Hematopoietic multipotent progenitor cell (in vitro differentiated cells): ENCODE data around the gene DOK6. TPM values are rescaled to one million over a fixed set of nuclear protein-coding genes. Genes with fewer than 3 reads are reported as not detected.
"Not testable (repeated sequence)": the region's sequence is repeated elsewhere in the genome, so short reads cannot be mapped to it uniquely, and the experiment has no call there.

Source experiments
- DNase-seq, 3 donors: peaks; one replicate each; pipeline ENCODE4 v3.0.0-alpha.2; 2011 to 2015; ENCODE audit warnings: low read depth in 2 of 3, low spot score in 2 of 3
- total RNA-seq: library from RNA; depleted of rRNA; stranded (reverse); fragments of >200 nt; gene quantifications from one replicate; pipeline ENCODE4 v1.2.3, GENCODE V29; 2012

DOK6 gene
- total RNA-seq, 1 donor, result 1.3 TPM

DNA sequence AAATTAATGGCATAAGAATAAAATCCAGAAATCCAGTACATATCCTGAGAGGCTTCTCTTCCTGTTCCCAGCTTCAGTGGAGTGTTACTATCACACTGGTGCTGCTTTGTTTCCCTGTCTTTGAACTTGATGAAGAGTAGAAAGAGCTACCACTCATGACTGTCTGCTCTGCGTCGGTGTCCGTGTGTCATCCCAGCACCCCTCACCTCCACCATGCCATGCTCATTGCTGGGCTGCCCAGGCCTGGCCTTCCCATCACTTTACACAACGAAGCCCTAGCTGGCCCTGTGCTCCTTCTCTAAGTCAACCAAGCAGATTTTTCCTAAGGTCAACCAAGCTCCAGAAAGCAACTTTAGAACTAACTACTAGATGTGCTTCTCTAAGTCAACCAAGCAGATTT lies 215.4 kb downstream of the DOK6 start:
- no peak for DNase-seq

DNA sequence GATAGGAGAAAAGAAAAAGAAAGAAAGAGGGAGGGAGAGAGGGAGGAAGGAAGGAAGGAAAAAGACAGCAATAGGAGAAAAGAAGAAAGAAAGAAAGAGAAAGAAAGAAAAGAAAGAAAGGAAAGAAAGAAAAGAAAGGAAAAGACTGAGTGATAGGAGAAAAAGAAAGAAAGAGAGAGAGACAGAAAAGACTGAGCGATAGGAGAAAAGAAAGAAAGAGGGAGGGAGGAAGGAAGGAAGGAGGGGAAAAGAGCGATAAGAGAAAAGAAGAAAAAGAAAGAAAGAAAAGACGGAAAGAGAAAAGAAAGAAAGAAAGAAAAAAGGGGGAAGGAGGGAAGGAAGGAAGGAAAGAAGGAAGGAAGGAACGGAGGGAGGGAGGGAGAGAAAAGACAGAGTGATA lies 216.7 kb downstream of the DOK6 start:
- no peak for DNase-seq

- no peak for DNase-seq
These were observed 217.2 kb downstream of the DOK6 start for GRCh38 chr18:69617888-69618287.

DNA sequence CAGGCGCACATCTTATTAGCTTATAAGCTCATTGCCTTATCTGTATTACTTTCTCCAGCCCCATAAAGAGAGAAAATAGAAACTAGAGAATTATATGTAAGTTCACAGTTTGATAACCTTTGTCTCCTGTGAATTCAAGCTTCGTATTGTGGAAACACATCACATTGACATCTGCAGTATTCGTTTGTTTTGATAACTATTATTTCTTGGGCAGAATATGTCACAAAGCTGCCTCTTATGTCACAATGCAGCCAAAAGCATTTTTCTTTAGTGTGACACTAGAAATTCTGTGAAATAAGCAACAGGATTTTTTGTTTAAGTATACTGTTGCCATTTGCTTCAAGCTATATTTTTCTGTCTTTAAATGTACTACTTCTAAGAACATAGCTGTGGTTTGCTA lies 221.5 kb downstream of the DOK6 start:
- no peak for DNase-seq

DNA sequence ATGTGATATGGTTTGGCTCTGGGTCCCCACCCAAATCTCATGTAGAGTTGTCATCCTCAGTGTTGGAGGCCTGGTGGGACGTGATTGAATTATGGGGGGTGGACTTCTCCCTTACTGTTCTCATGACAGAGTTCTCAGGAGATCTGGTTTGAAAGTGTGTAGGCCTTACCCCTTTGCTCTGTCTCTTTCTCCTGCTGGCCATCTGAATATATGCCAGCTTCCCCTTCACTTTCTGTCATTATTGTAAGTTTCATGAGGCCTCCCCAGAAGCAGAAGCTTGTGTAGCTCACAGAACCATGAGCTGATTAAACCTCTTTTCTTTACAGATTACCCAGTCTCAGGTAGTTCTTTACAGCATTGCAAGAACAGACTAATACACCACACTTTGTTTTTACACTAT lies 222.3 kb downstream of the DOK6 start:
- no peak for DNase-seq

GRCh38 chr18:69626171-69626570 lies 225.5 kb downstream of the DOK6 start:
- no peak for DNase-seq

DNA sequence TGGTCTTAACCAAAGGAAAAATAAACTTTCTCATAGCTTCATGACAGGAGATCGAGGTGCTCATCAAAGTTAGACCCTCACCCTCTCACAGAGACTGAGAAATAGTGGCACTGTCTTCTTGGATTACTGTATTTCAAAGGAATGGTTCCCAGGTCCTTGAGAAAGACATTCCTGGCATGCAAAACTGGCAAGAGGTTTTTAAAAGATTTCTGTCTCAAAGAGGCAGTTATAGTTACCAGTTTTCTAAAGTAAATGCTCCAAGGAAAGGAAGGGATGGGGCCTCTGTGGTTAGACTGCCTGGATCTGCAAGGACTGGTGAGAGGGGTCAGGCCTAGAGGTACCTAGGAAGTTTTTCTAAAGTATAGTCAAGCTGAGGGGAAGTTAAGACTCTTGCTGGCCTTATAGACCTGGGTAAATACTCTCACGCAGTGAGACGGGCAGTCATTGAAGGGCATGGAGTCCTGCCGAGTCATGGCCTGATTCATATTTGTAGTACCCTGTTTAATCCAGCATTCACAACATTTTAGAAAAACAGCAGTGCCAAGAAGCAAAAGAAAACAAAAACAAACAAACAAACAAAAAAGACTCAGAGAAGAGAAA lies 226.1 kb downstream of the DOK6 start:
- DNase-seq, result no peak

DNA sequence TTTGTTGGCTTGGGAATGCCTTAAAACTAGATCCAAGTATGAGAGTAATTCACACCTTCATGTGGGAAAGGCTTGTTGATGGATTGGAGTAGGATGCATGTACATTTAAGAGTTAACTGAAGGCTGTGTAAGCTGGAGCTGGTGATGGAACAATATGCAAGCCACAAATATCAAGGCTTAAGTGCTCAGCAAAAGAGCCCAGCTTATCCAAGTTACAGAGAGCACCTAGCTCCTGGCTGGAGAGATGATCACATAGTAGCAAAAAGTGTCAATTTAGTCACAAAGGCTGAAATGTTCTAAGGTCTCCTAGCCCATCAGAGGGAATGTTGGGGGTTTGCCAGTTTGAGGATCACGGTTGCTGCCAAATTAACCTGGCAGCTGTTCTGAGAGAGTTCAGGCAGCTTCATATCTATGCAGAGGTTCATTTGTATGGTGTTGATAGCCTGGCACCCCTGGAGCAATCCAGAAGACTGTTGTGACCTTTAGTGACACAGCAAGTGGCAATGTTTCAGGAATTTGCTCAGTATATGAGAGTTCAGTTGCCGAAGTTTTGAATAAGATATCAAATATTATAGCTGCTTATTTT lies 228.2 kb downstream of the DOK6 start:
- DNase-seq, result no peak

DNA sequence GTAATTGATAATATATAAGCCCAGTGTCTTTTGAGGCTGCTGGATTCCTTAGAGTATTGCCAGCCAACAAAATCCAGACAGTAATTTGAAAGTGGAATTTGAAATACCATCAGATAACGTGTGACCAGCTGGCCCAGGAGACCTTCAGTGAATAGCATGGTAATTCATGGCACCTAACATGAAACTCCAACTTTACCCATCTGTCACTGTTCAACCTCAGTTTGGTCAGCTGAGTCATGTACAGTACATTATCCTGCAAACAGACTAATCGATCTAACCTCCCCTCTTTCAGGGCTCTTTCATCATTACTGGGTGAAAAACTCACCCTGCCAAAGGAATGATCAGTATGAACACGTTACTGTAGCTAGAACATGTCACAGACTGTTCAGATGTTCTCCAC lies 230.6 kb downstream of the DOK6 start:
- no peak for DNase-seq

DNA sequence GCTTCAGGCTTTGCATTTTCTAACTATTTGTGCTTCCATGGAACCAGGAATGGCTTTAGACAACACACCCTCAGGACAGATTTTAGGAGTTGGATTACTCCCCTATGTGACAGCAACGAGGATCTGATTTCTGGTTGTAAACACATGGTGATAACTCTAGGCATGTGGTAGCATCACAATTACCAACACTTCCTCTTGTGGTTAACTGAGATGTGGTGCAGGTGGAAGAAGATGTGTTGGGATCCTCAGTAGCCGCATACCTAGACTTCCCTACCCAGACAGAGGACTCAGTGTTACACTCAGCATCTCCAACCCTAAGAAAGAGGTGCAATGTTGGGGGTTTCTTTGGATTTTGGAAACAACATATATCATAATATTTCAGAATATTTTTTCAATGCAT lies 234.8 kb downstream of the DOK6 start:
- DNase-seq, result no peak

DNA sequence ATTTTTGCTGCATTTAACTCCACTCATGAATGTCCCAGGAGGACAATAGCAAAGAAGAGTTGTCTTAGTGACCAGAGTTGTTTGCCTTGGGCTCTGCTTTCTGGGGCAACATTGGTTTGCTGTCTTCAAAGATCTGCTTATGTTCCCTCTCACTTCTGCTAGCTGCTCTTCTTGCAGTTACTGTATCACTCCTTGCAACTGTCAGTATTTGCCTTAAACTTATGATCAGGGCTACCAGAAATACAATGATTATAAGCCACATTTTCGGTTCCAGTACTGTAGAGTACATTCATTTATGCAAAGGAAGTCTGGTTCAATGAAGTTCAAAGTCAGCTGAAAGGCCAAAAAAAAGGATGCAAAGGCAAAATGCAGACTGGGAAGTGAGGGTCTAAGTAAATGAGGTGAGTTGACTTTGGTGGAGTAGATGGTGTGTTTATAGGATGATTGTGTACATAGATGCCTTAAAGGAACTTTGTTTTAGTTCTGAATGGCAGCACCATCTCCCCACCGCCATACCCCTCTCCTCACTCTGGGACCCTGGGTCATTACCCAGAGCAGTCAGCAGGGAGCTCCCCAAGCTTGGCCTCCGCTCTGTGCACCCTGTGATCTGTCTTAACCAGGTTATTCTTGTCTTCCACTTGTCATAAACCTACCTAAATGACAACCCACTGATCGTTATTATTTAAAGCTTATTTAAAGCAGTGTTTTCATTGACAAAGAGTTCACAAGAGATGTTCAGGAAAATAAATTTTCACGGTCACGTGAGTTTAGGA lies 236.0 kb downstream of the DOK6 start:
- DNase-seq, result no peak

DNA sequence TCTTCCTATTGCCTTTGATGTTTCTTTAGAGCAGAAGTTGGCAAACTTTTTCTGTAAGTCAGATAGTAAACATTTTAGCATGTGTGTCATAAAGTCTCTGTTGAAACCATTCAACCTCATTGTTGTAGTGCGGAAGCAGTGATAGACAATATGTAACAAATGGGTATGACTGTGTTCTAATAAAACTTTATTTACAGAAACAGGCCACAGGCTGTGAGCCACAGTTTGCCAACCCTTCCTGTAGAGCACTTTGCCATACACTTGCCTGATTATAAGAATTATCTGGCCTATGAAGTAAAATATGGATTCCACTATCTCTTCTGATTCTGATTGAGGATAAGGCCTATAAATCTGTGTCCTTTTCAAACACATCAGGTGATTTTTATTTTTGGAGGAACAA lies 237.4 kb downstream of the DOK6 start:
- DNase-seq, result no peak

GRCh38 chr18:69647702-69648101 lies 247.0 kb downstream of the DOK6 start:
- no peak for DNase-seq

GRCh38 chr18:69648486-69648885 lies 247.8 kb downstream of the DOK6 start:
- DNase-seq, result no peak

GRCh38 chr18:69649684-69650083 lies 249.0 kb downstream of the DOK6 start:
- no peak for DNase-seq

GRCh38 chr18:69651243-69651642 lies 250.6 kb downstream of the DOK6 start:
- DNase-seq, result no peak

GRCh38 chr18:69655816-69656215 lies 255.1 kb downstream of the DOK6 start:
- DNase-seq, result no peak

- no peak for DNase-seq
These were observed 257.4 kb downstream of the DOK6 start for GRCh38 chr18:69658103-69658502.

GRCh38 chr18:69658685-69659084 lies 258.0 kb downstream of the DOK6 start:
- DNase-seq, result no peak

- DNase-seq, result no peak
These were observed 258.5 kb downstream of the DOK6 start for GRCh38 chr18:69659142-69659651.

GRCh38 chr18:69662090-69662489 lies 261.4 kb downstream of the DOK6 start:
- not testable (repeated sequence) for DNase-seq

DNA sequence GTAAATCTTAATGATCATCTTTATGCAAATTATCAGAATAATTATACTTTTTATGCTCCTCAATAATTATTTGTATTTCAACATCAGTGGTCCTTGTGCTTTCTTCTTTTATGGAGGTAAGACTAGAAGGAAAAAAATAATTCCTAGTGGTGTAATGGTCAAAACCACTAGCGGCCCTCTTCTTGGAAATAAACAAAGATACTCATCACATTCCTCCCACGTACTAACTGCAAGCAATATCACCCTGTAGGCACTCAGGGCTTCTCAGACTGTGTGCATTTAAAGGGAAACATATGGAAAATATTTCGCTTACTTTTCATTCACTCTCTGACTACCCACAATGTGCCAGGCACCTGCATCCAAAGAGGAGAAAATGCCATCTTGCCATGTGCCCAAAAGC lies 263.7 kb downstream of the DOK6 start:
- DNase-seq, result no peak
